Heart right ventricle (tissue), 16 donors: ENCODE results near the gene SLC20A1. TPM values are rescaled to one million over a fixed set of nuclear protein-coding genes. Genes with fewer than 3 reads are reported as not detected.

Experiments
- ATAC-seq, 8 donors: fragments of 200-7000 bp; cut with Tn5 transposase; one replicate each; pipeline ENCODE4 v1.9.1; 2020; ENCODE audit warnings: mild to moderate bottlenecking in 8 of 8, moderate library complexity in 8 of 8, moderate number of reproducible peaks in 1 of 8
- DNase-seq, 2 donors: peaks; one replicate each; pipeline ENCODE4 v3.0.0-alpha.2; 2020
- H3K27ac ChIP-seq, 10 donors: fragments of 200-600 bp; sonication (generic) in 2 of 10; one replicate each; pipeline versions ENCODE4 v1.5.0 to v1.8.0; 2020 to 2022; ENCODE audit warnings: mild to moderate bottlenecking in 3 of 10
- H3K27me3 ChIP-seq, 7 donors: fragments of 200-600 bp; one replicate each; pipeline ENCODE4 v1.8.0; 2021 to 2022; ENCODE audit warnings: mild to moderate bottlenecking in 2 of 7
- H3K36me3 ChIP-seq, 9 donors: fragments of 200-600 bp; sonication (generic) in 1 of 9; one replicate each; pipeline versions ENCODE4 v1.5.0 to v1.8.0; 2020 to 2022; ENCODE audit warnings: mild to moderate bottlenecking in 2 of 9
- H3K4me1 ChIP-seq, 9 donors: fragments of 200-600 bp; sonication (generic) in 1 of 9; one replicate each; pipeline versions ENCODE4 v1.5.0 to v1.8.0; 2020 to 2022; ENCODE audit warnings: mild to moderate bottlenecking in 4 of 9
- H3K4me3 ChIP-seq, 10 donors: fragments of 200-600 bp; sonication (generic) in 2 of 10; one replicate each; pipeline versions ENCODE4 v1.5.0 to v1.8.0; 2020 to 2022; ENCODE audit warnings: mild to moderate bottlenecking in 7 of 10, moderate library complexity in 2 of 10
- H3K9me3 ChIP-seq, 11 donors: fragments of 200-600 bp in 10 of 11; sonication (generic) in 2 of 11; one replicate each; pipeline versions ENCODE4 v1.5.0 to v1.8.0; 2013 to 2022; ENCODE audit warnings: mild to moderate bottlenecking in 2 of 11, control low read depth in 1 of 11, moderate library complexity in 1 of 11
- WGBS, 2 donors: extraction: QIAGEN DNeasy Blood & Tissue Kit; methylation state at CpG; one replicate each; pipeline ENCODE4 v1.1.7; 2013; ENCODE audit warnings: inconsistent platforms in 1 of 2; 5-methylcytosine and 5-hydroxymethylcytosine counted together
- intact Hi-C, 10 donors: fragments of 100-400 bp; cut with DNase I; formaldehyde crosslinking; loops; one replicate each; pipeline versions ENCODE4 v1.11.1 to v1.14.2; 2022
- long read RNA-seq, 3 donors: library from polyadenylated mRNA; unstranded; transcript quantifications; one replicate each; pipeline ENCODE4 v2.0.0, GENCODE V29; 2020 to 2021
- polyA plus RNA-seq, 2 donors: library from polyadenylated mRNA; stranded (reverse); fragments of 200-250 nt; gene quantifications; one replicate each; pipeline ENCODE4 v1.2.3, GENCODE V29; 2013
- total RNA-seq, 10 donors: library from RNA; stranded (reverse); fragmentation: NEBNext Ultra II Directional in 3 of 10; extraction: Animal tissue kit (Norgen Biotek cat#: 25700) in 3 of 10; gene quantifications; one replicate each; pipeline versions ENCODE4 v1.2.1 to v1.2.4, GENCODE V29; 2021 to 2023
- TF ChIP-seq, protein P1 (sequence below), 9 donors: fragments of 200-600 bp; sonication (generic) in 2 of 9; IDR thresholded peaks; one replicate each; pipeline versions ENCODE4 v1.5.0 to v1.8.0; 2021 to 2022; ENCODE audit warnings: antibody characterized with exemption in 9 of 9, mild to moderate bottlenecking in 5 of 9, moderate library complexity in 1 of 9
- donor health status: Arrhythmogenic right ventricular cardiomyopathy.
- donor health status: ischemic (EF 13 %, LVEDD 7.1; RV severe dilation, severe dysfunction).
- donor health status: healthy with polysubstance abuse.
- donor health status: DM: no; HTN: yes; CAD: no.
- donor health status: DM: no; HTN: no; CAD: no.
- donor health status: ischemic (EF 25% LVEDD 6.9; RV normal size, moderate dysfunction).
- donor health status: ischemic (EF 25% LVEDD 5.7; RV mildly dilated, moderate dysfunction).
- donor health status: healthy.
- donor health status: DM: yes; HTN: yes; CAD: no.
- donor health status: Ischemic cardiomyopathy.
- donor health status: ischemic (EF 35%, LVEDD 5.7; RV mildly dilated, moderate dysfunction).
- donor health status: nonischemic (EF 11% LVEDD 7.7; RV severe dilation, severe dysfunction).
- donor health status: DM: yes; HTN: yes; CAD: no.
- donor health status: PGD.
- donor health status: ischemic (EF 29% LVEDD 5.4; RV normal size, mild dysfunction).
- donor health status: nonischemic (EF 23%, LVEDD 6.1; RV moderate dilation, normal function).

The SLC20A1 gene, protein sequence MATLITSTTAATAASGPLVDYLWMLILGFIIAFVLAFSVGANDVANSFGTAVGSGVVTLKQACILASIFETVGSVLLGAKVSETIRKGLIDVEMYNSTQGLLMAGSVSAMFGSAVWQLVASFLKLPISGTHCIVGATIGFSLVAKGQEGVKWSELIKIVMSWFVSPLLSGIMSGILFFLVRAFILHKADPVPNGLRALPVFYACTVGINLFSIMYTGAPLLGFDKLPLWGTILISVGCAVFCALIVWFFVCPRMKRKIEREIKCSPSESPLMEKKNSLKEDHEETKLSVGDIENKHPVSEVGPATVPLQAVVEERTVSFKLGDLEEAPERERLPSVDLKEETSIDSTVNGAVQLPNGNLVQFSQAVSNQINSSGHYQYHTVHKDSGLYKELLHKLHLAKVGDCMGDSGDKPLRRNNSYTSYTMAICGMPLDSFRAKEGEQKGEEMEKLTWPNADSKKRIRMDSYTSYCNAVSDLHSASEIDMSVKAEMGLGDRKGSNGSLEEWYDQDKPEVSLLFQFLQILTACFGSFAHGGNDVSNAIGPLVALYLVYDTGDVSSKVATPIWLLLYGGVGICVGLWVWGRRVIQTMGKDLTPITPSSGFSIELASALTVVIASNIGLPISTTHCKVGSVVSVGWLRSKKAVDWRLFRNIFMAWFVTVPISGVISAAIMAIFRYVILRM
- total RNA-seq (10 to 100 TPM; 10.8 to 21.3 (median 13.2) TPM), polyA plus RNA-seq (10 to 100 TPM in 1 of 2 donors, 1 to 10 TPM in 1; 9.9 to 14.3 TPM)
- long read RNA-seq, donor 1, transcript SLC20A1-201 (11 exons, 3,381 nt) = major isoform, 5 of 7 reads
- long read RNA-seq, donor 1, partial matches to known transcripts = 0 of 7 reads
- long read RNA-seq, donor 1, other reads (novel, unspliced or antisense) = 2 of 7 reads
- long read RNA-seq, donor 2, transcript SLC20A1-201 (11 exons, 3,381 nt) = major isoform, 14 of 22 reads
- long read RNA-seq, donor 2, partial matches to known transcripts = 2 of 22 reads
- long read RNA-seq, donor 2, other reads (novel, unspliced or antisense) = 6 of 22 reads
- long read RNA-seq, donor 3, transcript SLC20A1-201 (11 exons, 3,381 nt) = major isoform, 24 of 36 reads
- long read RNA-seq, donor 3, partial matches to known transcripts = 5 of 36 reads
- long read RNA-seq, donor 3, other reads (novel, unspliced or antisense) = 7 of 36 reads

DNA sequence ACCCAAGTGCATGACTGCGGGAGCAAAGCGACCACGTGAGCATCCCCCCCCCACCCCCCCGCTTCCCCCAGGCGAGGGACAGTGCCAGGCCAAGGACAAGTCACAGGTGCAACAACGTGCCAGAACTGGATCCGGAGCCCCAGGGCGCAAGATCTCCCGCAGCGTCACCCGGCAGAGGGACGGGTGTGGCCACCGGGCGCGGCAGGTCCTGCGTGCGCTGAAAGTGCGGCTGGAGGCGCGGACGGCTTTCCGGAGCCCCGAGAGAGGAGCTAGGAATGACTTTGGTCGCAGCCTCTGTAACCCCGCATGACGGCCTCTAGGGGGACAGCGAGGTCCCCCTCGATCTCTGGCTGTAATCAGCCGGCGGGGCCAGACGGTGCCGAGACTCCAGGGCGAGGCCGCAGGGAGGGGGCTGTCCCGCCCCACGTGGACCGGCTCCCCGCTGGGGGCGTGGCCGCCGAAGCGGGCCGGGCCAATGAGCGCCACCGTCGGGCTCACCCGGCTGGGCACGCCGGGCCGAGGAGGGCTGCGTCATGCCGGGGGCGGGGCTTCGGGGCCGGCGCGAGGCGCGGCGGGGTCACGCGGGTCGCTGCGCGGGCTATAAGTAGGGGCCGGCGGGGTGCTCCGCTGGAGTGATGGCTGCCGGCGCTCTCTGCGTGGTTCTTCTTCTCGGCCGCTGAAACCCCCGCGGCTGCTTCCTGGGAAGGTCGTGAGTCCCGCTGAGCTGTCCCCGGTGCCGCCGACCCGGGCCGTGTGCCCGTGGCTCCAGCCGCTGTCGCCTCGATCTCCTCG, at the start of gene SLC20A1:
Gene SLC20A1 (plus strand): TSS at position 630 of the 792 bp plus-strand sequence. CDS start 890 bp downstream, outside the sequence.
- peak; percentile 93 to 98 for DNase-seq
- Histone ChIP-seq H3K36me3 (peaks cover 0 to 37% (median 28%) of the 10 kb centered on the region in 9 donors), H3K27me3 (no peaks in the 10 kb centered on the region), H3K4me1 (peaks cover 4 to 84% (median 44%) of the 10 kb centered on the region in 9 donors), H3K4me3 (peak within 1 kb of the TSS; percentile 71 to 98 (median 88)), H3K27ac (peak within 1 kb of the TSS; percentile 94 to 99 (median 98)), H3K9me3 (no peaks in the 10 kb centered on the region)
- ATAC-seq = peak; percentile 97 to 99 (median 98)
- 0% methylated on average over 76 to 87 of the region's 87 CpGs for WGBS, 2 donors
- intact Hi-C loops = loop anchor here in 1 of 10 donors (2.0 to 5.0 kb wide), 2 partner anchors 19 to 42 kb away; no protein-coding TSS in a partner anchor
- TF ChIP-seq, protein P1, sequence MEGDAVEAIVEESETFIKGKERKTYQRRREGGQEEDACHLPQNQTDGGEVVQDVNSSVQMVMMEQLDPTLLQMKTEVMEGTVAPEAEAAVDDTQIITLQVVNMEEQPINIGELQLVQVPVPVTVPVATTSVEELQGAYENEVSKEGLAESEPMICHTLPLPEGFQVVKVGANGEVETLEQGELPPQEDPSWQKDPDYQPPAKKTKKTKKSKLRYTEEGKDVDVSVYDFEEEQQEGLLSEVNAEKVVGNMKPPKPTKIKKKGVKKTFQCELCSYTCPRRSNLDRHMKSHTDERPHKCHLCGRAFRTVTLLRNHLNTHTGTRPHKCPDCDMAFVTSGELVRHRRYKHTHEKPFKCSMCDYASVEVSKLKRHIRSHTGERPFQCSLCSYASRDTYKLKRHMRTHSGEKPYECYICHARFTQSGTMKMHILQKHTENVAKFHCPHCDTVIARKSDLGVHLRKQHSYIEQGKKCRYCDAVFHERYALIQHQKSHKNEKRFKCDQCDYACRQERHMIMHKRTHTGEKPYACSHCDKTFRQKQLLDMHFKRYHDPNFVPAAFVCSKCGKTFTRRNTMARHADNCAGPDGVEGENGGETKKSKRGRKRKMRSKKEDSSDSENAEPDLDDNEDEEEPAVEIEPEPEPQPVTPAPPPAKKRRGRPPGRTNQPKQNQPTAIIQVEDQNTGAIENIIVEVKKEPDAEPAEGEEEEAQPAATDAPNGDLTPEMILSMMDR (IDR thresholded peaks at IDR 0.05) = peak in 8 of 9 donors; percentile 37 to 63 (median 42)

DNA sequence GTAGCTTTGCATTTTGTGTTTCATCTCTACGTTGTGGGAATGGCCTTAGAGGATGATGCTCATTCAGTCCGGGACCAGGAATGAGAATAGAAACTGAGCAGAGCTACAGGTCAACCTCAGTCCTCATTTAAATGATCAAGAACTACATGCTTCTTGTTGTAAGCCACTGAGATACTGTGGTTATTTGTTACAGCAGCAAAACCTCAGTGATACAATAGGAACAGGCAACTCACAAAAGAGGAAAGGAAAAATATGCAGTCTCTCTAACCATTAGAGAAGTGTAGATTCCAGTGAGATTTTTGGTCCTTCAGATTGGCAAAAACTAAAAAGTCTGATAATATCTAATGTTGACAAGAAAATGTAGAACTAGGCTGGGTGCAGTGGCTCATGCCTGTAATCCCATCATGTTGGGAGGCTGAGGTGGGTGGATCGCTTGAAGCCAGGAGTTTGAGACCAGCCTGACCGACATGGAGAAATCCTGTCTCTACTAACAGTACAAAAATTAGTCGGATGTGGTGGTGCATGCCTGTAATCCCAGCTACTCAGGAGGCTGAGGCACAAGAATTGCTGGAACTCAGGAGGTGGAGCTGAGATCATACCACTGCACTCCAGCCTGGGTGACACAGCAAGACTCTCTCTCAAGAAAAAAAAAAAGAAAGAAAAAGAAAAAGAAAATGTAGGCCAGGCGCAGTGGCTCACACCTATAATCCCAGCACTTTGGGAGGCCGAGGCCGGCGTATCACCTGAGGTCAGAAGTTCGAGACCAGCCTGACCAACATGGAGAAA, 48.0 kb upstream of the SLC20A1 start:
- Histone ChIP-seq H3K36me3 (peaks cover 0 to 12% (median 2%) of the 10 kb centered on the region in 9 donors), H3K4me1 (peaks cover 0 to 13% (median 3%) of the 10 kb centered on the region in 9 donors), H3K4me3 (no peak overlapping the region), H3K27ac (no peak overlapping the region), H3K9me3 (no peaks in the 10 kb centered on the region), H3K27me3 (no peaks in the 10 kb centered on the region)
- DNase-seq (no peak), ATAC-seq (no peak)
- intact Hi-C loops = no loop called here
- WGBS, 2 donors = 97 to 98% methylated on average over 10 of the region's 10 CpGs
- TF ChIP-seq, protein P1 (IDR thresholded peaks at IDR 0.05) = no peak

DNA sequence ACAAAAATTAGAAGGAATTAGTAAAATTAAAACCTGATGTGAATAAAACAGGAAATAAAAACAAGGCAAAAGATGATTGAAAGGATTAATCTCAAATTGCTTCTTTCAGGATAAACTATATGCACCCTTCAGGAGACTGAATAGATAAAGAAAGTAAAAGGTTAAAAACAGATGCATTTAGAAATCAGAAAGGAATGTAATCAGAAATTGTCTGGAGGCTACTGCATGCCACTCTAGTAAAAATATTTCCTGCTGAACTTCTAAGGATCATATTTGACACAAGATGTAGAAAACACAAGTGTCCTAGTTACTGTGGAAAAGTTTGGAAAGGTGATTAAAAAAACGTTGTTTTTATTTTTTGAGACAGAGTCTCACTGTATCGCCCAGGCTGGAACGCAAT, 45.1 kb upstream of the SLC20A1 start:
- Histone ChIP-seq H3K27ac (no peak overlapping the region), H3K27me3 (no peaks in the 10 kb centered on the region), H3K9me3 (no peaks in the 10 kb centered on the region), H3K36me3 (no peaks in the 10 kb centered on the region), H3K4me1 (peaks cover 0 to 13% (median 3%) of the 10 kb centered on the region in 9 donors), H3K4me3 (no peak overlapping the region)
- intact Hi-C loops = loop anchor here (1.0 to 10.0 kb wide), 8 partner anchors 26 to 354 kb away; no protein-coding TSS in a partner anchor
- no peak for ATAC-seq
- WGBS, 2 donors = 75 to 82% methylated on average over 3 of the region's 3 CpGs
- TF ChIP-seq, protein P1 (IDR thresholded peaks at IDR 0.05) = no peak
- no peak for DNase-seq
